WTC11 (cell line): Measurements from ENCODE around the gene WDR7. TPM values are rescaled to one million over a fixed set of nuclear protein-coding genes. Genes with fewer than 3 reads are reported as not detected.

ENCODE experiments used
- ATAC-seq: fragments of 200-7000 bp; cut with Tn5 transposase; 2 replicates; pipeline ENCODE4 v1.10.0; 2021; ENCODE audit warnings: mild to moderate bottlenecking, moderate library complexity
- CTCF ChIA-PET: fragments of 300-600 bp; sonication (Branson Sonifier 250); formaldehyde crosslinking; loops from one replicate; lab custom pipeline; 2021; ENCODE audit warnings: antibody characterized with exemption; lab: Charles Lee
- POLR2A ChIA-PET: fragments of 350-600 bp; sonication (Branson Sonifier 250); formaldehyde crosslinking; loops from one replicate; lab custom pipeline; 2021; ENCODE audit warnings: antibody characterized with exemption; lab: Charles Lee
- DNase-seq: peaks from one replicate; pipeline ENCODE4 v3.0.0; 2021; ENCODE audit warnings: low spot score
- H3K27ac Mint-ChIP-seq: 2 replicates; pipeline ENCODE4 v1.8.0; 2021; ENCODE audit warnings: mixed read lengths
- H3K27me3 Mint-ChIP-seq: 2 replicates; pipeline ENCODE4 v1.8.0; 2021; ENCODE audit warnings: low read depth, mild to moderate bottlenecking, moderate library complexity, mixed read lengths
- H3K36me3 Mint-ChIP-seq: 2 replicates; pipeline ENCODE4 v1.8.0; 2021; ENCODE audit warnings: mixed read lengths
- H3K4me1 Mint-ChIP-seq: 2 replicates; pipeline ENCODE4 v1.8.0; 2022; ENCODE audit warnings: mixed read lengths
- H3K4me3 Mint-ChIP-seq: 2 replicates; pipeline ENCODE4 v1.8.0; 2021; ENCODE audit warnings: mild to moderate bottlenecking, moderate library complexity, mixed read lengths
- H3K9me3 Mint-ChIP-seq: 2 replicates; pipeline ENCODE4 v1.8.0; 2021; ENCODE audit warnings: mixed read lengths
- ATF1 ChIP-seq: sonication (generic); formaldehyde crosslinking; IDR thresholded peaks from 2 replicates; pipeline ENCODE4 v1.8.1; 2023; ENCODE audit warnings: mild to moderate bottlenecking, moderate library complexity, missing genetic modification reagents
- ATF2 ChIP-seq: sonication (generic); formaldehyde crosslinking; IDR thresholded peaks from 2 replicates; pipeline ENCODE4 v1.8.1; 2022; ENCODE audit warnings: low read depth, missing genetic modification reagents, borderline replicate concordance
- CDX4 ChIP-seq: fragments of 250-450 bp; sonication (Bioruptor Pico); IDR thresholded peaks from 2 replicates; pipeline ENCODE4 v1.9.0; 2021; ENCODE audit warnings: moderate library complexity, mild to moderate bottlenecking, inconsistent platforms, borderline replicate concordance
- E2F4 ChIP-seq: sonication (generic); formaldehyde crosslinking; IDR thresholded peaks from 2 replicates; pipeline ENCODE4 v1.8.1; 2022; ENCODE audit warnings: low read depth, mild to moderate bottlenecking, moderate library complexity, missing genetic modification reagents, borderline replicate concordance
- ETV6 ChIP-seq: sonication (generic); formaldehyde crosslinking; IDR thresholded peaks from 2 replicates; pipeline ENCODE4 v1.8.1; 2022; ENCODE audit warnings: mild to moderate bottlenecking, missing genetic modification reagents
- FOXJ3 ChIP-seq: sonication (generic); formaldehyde crosslinking; IDR thresholded peaks from 2 replicates; pipeline ENCODE4 v1.9.0; 2021; ENCODE audit warnings: missing genetic modification reagents, mild to moderate bottlenecking, borderline replicate concordance
- MXD4 ChIP-seq: fragments of 250-450 bp; sonication (Bioruptor Pico); IDR thresholded peaks from 2 replicates; pipeline ENCODE4 v1.8.0; 2021; ENCODE audit warnings: mild to moderate bottlenecking, moderate library complexity, borderline replicate concordance
- NFATC4 ChIP-seq: fragments of 250-450 bp; sonication (Bioruptor Pico); IDR thresholded peaks from 2 replicates; pipeline ENCODE4 v1.9.0; 2021; ENCODE audit warnings: mild to moderate bottlenecking
- NR1H2 ChIP-seq: sonication (generic); formaldehyde crosslinking; IDR thresholded peaks from 2 replicates; pipeline ENCODE4 v1.9.0; 2021; ENCODE audit warnings: mild to moderate bottlenecking, moderate library complexity, missing genetic modification reagents
- NR3C1 ChIP-seq: sonication (generic); formaldehyde crosslinking; conservative IDR thresholded peaks from 2 replicates; pipeline ENCODE4 v1.8.1; 2023; ENCODE audit warnings: low read depth, mild to moderate bottlenecking, missing genetic modification reagents
- OVOL2 ChIP-seq: fragments of 250-450 bp; sonication (Bioruptor Pico); IDR thresholded peaks from 2 replicates; pipeline ENCODE4 v1.9.0; 2021; ENCODE audit warnings: mild to moderate bottlenecking, borderline replicate concordance
- SP1 ChIP-seq: sonication (generic); formaldehyde crosslinking; conservative IDR thresholded peaks from 2 replicates; pipeline ENCODE4 v1.8.1; 2022; ENCODE audit warnings: missing genetic modification reagents
- TCF7 ChIP-seq: sonication (generic); formaldehyde crosslinking; IDR thresholded peaks from 2 replicates; pipeline ENCODE4 v1.8.0; 2022; ENCODE audit warnings: mild to moderate bottlenecking, low read depth, missing genetic modification reagents, moderate library complexity
- TEAD1 ChIP-seq: sonication (generic); formaldehyde crosslinking; IDR thresholded peaks from 2 replicates; pipeline ENCODE4 v1.8.0; 2022; ENCODE audit warnings: mild to moderate bottlenecking, missing genetic modification reagents
- ZNF121 ChIP-seq: sonication (generic); formaldehyde crosslinking; IDR thresholded peaks from 2 replicates; pipeline ENCODE4 v1.8.0; 2023; ENCODE audit warnings: missing genetic modification reagents
- ZNF317 ChIP-seq: sonication (generic); formaldehyde crosslinking; IDR thresholded peaks from 2 replicates; pipeline ENCODE4 v1.8.1; 2023; ENCODE audit warnings: low read depth, mild to moderate bottlenecking, moderate library complexity, missing genetic modification reagents, borderline replicate concordance
- ZNF396 ChIP-seq: fragments of 250-450 bp; sonication (Bioruptor Pico); IDR thresholded peaks from 2 replicates; pipeline ENCODE4 v1.8.0; 2021; ENCODE audit warnings: mild to moderate bottlenecking, moderate library complexity, borderline replicate concordance
- total RNA-seq: library from RNA; stranded (reverse); gene quantifications from 3 replicates; pipeline ENCODE4 v1.2.3, GENCODE V29; 2021
- TF ChIP-seq, protein P1 (sequence below): sonication (generic); formaldehyde crosslinking; IDR thresholded peaks from 2 replicates; pipeline ENCODE4 v1.8.0; 2022; ENCODE audit warnings: mild to moderate bottlenecking, missing genetic modification reagents
- TF ChIP-seq, protein P2 (sequence below): sonication (generic); formaldehyde crosslinking; IDR thresholded peaks from 2 replicates; pipeline ENCODE4 v1.8.1; 2023; ENCODE audit warnings: mild to moderate bottlenecking, missing genetic modification reagents
- TF ChIP-seq, protein P3 (sequence below): fragments of 250-450 bp; sonication (Bioruptor Pico); IDR thresholded peaks from 2 replicates; pipeline ENCODE4 v1.8.0; 2021; ENCODE audit warnings: mild to moderate bottlenecking
- TF ChIP-seq, protein P4 (sequence below): sonication (generic); formaldehyde crosslinking; IDR thresholded peaks from 2 replicates; pipeline ENCODE4 v1.8.0; 2023; ENCODE audit warnings: mild to moderate bottlenecking, missing genetic modification reagents

WDR7 gene
- total RNA-seq, 1 experiment from 2014 or later, result 12.2 TPM

DNA sequence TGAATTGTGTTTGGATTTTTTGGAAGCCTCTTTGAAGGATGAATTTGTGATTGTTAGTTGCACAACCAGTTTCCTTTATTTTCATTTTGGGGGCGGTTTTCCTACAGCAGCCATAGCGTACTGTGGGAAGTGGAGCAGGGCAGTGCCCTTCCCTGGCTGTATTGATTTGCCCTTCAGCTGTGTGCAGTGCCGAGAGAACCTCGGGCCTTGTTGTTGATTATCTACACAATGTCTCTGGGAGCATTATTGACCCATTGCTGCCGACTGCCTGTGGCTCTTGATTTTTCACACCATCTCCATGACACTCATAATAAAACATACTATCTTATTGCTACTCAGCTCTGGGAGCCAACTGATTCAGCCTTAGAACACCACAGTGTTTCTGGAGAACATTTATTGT is 333.6 kb downstream of the WDR7 start (continued):
- TF ChIP-seq MXD4, result no peak
- TF ChIP-seq ZNF121 (CRISPR knock-in tag), result no peak
- TF ChIP-seq ZNF317 (CRISPR knock-in tag), result no peak
- TF ChIP-seq TCF7 (CRISPR knock-in tag), result no peak
- TF ChIP-seq NFATC4 (CRISPR knock-in tag), result no peak
- TF ChIP-seq CDX4 (CRISPR knock-in tag), result no peak
- no peak for TF ChIP-seq OVOL2
- no peak for TF ChIP-seq ATF2 (CRISPR knock-in tag)
- TF ChIP-seq, protein P1, sequence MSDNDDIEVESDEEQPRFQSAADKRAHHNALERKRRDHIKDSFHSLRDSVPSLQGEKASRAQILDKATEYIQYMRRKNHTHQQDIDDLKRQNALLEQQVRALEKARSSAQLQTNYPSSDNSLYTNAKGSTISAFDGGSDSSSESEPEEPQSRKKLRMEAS (CRISPR knock-in tag), result no peak
- no peak for TF ChIP-seq ETV6

DNA sequence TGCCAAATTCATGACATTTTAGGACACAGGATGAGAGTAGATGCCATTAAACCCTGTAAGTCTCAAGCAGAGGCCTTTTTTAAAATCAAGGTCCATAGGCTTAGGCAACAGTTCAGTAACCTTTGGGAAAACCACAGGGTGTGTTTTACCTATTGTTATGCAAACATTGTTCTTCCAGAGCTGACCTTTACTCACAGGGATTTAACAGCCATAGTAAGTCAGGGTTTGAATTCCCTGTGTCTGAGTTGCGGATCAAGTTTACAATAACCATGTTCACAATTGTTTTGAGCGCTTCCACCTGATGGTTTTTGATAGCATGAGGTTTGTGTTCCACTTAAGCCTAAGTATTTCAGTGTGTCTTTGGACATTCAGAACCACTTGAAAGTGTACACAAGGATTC is 335.7 kb downstream of the WDR7 start:
- CTCF ChIA-PET, result interaction anchor here (0.8 kb wide), 1 partner anchor 43 kb away, joined by 3 read pairs; no protein-coding TSS in a partner anchor

GRCh38 chr18:56987236-56987635 is 336.1 kb downstream of the WDR7 start:
- H3K27me3 Mint-ChIP-seq, result no peaks in the 10 kb centered on the region
- ChIA-PET POLR2A (no interaction called here), CTCF (interaction anchor here (0.8 kb wide), 1 partner anchor 42 kb away, joined by 3 read pairs; no protein-coding TSS in a partner anchor)
- H3K36me3 Mint-ChIP-seq, result no peaks in the 10 kb centered on the region; the same call in 1 of the 2 replicates
- 0 out of 2 replicates have a peak overlapping the region, but pooled peaks have one; percentile 13 for H3K4me3 Mint-ChIP-seq
- H3K9me3 Mint-ChIP-seq, result peaks cover 5% of the 10 kb centered on the region
- TF ChIP-seq ZNF396 (CRISPR knock-in tag) (no peak), NR3C1 (CRISPR knock-in tag) (no peak), NR1H2 (CRISPR knock-in tag) (no peak), SP1 (CRISPR knock-in tag) (no peak), E2F4 (CRISPR knock-in tag) (no peak), FOXJ3 (CRISPR knock-in tag) (no peak), ATF1 (CRISPR knock-in tag) (no peak)
- TF ChIP-seq, protein P2, sequence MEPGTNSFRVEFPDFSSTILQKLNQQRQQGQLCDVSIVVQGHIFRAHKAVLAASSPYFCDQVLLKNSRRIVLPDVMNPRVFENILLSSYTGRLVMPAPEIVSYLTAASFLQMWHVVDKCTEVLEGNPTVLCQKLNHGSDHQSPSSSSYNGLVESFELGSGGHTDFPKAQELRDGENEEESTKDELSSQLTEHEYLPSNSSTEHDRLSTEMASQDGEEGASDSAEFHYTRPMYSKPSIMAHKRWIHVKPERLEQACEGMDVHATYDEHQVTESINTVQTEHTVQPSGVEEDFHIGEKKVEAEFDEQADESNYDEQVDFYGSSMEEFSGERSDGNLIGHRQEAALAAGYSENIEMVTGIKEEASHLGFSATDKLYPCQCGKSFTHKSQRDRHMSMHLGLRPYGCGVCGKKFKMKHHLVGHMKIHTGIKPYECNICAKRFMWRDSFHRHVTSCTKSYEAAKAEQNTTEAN (CRISPR knock-in tag), result no peak
- TF ChIP-seq, protein P3, sequence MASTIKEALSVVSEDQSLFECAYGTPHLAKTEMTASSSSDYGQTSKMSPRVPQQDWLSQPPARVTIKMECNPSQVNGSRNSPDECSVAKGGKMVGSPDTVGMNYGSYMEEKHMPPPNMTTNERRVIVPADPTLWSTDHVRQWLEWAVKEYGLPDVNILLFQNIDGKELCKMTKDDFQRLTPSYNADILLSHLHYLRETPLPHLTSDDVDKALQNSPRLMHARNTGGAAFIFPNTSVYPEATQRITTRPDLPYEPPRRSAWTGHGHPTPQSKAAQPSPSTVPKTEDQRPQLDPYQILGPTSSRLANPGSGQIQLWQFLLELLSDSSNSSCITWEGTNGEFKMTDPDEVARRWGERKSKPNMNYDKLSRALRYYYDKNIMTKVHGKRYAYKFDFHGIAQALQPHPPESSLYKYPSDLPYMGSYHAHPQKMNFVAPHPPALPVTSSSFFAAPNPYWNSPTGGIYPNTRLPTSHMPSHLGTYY (CRISPR knock-in tag), result no peak
- no peak overlapping the region for H3K27ac Mint-ChIP-seq
- peaks cover 33% of the 10 kb centered on the region for H3K4me1 Mint-ChIP-seq
- DNase-seq (no peak), ATAC-seq (peak; percentile 9; the same call in 1 of the 2 replicates)

More for the DNA sequence above, 335.7 kb downstream of the WDR7 start:
- TF ChIP-seq TEAD1 (CRISPR knock-in tag), result 0 out of 2 replicates have a peak, but pooled peaks have one; percentile 22
- TF ChIP-seq, protein P4, sequence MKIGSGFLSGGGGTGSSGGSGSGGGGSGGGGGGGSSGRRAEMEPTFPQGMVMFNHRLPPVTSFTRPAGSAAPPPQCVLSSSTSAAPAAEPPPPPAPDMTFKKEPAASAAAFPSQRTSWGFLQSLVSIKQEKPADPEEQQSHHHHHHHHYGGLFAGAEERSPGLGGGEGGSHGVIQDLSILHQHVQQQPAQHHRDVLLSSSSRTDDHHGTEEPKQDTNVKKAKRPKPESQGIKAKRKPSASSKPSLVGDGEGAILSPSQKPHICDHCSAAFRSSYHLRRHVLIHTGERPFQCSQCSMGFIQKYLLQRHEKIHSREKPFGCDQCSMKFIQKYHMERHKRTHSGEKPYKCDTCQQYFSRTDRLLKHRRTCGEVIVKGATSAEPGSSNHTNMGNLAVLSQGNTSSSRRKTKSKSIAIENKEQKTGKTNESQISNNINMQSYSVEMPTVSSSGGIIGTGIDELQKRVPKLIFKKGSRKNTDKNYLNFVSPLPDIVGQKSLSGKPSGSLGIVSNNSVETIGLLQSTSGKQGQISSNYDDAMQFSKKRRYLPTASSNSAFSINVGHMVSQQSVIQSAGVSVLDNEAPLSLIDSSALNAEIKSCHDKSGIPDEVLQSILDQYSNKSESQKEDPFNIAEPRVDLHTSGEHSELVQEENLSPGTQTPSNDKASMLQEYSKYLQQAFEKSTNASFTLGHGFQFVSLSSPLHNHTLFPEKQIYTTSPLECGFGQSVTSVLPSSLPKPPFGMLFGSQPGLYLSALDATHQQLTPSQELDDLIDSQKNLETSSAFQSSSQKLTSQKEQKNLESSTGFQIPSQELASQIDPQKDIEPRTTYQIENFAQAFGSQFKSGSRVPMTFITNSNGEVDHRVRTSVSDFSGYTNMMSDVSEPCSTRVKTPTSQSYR (CRISPR knock-in tag), result no peak
- POLR2A ChIA-PET, result no interaction called here
- peak; percentile 99 for ATAC-seq
- H3K36me3 Mint-ChIP-seq, result no peaks in the 10 kb centered on the region; the same call in 1 of the 2 replicates
- no peak for DNase-seq
- 0 out of 2 replicates have a peak overlapping the region, but pooled peaks have one; percentile 14 for H3K4me3 Mint-ChIP-seq
- H3K27ac Mint-ChIP-seq, result peak overlapping the region; percentile 96
- peaks cover 33% of the 10 kb centered on the region for H3K4me1 Mint-ChIP-seq
- no peaks in the 10 kb centered on the region for H3K27me3 Mint-ChIP-seq
- H3K9me3 Mint-ChIP-seq, result peaks cover 5% of the 10 kb centered on the region
